HG03575 (cell line): Measurements from ENCODE around the gene DCAF5.
"Not testable (repeated sequence)": the region's sequence is repeated elsewhere in the genome, so short reads cannot be mapped to it uniquely, and the experiment has no call there.

ENCODE experiments used
- ATAC-seq: cut with Tn5 transposase; IDR thresholded peaks from one replicate; pipeline ENCODE4 v1.9.1; 2021; ENCODE audit not compliant: unreplicated experiment, insufficient number of reproducible peaks, low FRiP score; ENCODE audit errors: extremely low read depth

The DCAF5 gene, protein sequence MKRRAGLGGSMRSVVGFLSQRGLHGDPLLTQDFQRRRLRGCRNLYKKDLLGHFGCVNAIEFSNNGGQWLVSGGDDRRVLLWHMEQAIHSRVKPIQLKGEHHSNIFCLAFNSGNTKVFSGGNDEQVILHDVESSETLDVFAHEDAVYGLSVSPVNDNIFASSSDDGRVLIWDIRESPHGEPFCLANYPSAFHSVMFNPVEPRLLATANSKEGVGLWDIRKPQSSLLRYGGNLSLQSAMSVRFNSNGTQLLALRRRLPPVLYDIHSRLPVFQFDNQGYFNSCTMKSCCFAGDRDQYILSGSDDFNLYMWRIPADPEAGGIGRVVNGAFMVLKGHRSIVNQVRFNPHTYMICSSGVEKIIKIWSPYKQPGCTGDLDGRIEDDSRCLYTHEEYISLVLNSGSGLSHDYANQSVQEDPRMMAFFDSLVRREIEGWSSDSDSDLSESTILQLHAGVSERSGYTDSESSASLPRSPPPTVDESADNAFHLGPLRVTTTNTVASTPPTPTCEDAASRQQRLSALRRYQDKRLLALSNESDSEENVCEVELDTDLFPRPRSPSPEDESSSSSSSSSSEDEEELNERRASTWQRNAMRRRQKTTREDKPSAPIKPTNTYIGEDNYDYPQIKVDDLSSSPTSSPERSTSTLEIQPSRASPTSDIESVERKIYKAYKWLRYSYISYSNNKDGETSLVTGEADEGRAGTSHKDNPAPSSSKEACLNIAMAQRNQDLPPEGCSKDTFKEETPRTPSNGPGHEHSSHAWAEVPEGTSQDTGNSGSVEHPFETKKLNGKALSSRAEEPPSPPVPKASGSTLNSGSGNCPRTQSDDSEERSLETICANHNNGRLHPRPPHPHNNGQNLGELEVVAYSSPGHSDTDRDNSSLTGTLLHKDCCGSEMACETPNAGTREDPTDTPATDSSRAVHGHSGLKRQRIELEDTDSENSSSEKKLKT

DNA sequence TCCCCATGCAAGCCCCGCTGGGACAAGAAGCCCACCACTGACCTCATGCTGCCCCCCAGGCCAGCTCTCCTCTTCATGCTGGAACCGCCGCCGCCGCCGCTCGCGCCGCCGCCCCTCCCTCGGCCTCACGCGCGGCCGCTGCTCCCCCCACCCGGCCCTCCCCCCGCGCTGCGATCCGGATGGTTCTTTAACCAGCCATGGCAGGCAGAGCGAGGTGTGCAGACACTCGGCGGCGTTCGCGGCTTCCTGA is at the start of gene DCAF5:
DCAF5 (minus strand) TSS at position 218 of the 250 bp plus-strand sequence; CDS start at position 77, 141 bp downstream.
- ATAC-seq = no peak

DNA sequence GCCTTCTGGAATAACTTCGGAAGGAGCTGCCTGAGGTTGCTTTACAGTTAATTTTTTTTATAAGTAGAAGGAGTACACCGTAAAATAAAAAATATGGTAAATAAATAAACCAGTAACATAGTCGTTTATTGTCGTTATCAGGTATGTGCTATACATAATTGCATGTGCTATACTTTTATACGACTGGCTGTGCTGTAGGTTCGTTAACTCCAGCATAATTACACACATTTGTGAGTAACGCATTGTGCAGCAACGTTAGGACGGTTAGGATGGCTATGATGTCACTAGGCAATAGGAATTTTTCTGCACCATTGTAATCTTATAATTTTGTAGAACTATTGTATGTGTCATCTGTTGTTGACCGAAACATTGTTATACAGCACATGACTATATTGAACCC is 46.9 kb upstream of the DCAF5 start:
- no peak for ATAC-seq

DNA sequence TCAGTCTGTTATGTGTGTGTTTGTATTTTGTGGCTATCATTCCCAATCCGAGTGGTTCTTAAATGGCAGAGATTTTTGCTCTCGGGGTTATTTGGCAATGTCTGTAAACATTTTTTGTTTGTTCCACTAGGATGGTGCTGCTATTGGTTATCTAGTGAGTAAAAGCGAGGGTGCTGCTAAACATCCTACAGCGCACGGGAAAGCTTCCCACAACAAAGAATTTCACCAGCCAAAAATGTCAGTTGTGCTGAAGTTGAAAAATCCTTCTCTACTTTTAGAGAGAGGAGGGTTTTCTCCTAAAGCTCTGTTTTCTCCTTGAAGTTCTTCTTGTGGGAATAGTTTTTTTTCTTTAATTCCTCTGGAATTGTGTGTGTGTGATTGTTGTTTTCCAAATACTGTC is 40.8 kb upstream of the DCAF5 start:
- ATAC-seq = no peak

DNA sequence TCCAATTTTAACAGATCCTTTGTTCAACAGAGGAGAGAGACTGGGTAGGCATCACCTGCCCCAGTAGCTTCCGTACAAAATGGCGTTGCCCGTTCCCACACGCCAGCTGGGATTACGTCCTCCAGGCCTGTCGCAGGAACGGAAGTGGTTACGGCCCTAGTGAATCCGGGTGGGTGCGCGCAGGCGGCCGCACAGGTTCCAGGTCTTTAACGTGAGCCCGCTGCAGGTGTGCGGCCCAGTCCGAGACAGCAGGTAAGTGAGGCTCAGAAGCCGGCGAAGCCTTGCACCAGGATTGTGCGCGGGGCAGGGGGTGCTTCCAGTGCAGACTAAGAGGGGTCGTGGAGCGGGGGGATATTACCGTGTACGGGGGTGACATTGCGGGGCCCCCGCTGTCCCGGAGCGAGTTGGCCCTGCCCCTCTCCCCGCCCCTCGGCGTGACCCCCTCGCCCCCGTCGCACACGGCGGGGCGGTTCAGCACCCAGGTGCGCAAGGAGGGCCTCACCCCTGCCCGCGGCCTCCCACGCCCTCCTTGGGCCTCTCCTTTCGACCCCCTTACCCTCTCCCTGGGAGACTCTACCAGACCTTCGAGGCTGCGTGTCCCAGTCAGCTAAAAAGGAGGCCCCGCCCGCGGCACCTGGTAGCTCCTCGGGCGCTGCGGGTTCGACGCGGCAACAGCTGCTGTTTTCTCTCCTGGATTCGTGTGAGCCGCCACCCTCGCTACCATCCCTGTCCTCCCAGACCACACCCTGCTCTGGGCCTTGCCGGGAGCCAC is 38.6 kb upstream of the DCAF5 start, which contains the start of gene EXD2:
EXD2 (plus strand) TSS at position 159 of the 772 bp plus-strand sequence. CDS start 17,973 bp downstream, outside the sequence.
- peak; percentile 81 for ATAC-seq

DNA sequence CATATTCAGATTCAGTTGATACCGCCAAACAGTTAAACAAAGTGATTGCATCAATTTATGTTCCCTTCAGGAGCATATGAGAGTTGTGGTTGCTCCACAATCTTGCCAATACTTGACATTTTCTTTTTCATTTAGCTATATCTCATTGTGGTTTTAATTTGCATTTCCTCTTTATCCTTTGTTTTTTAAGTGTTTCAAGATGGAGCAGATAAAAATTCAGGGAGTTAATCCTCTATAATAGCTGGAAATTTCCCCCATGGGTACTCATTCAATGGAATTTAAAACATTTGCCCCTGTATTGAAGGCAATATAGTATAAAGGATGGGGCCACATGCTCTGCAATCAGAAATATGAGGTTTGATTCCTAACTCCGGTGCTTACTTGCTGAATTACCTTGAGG is 37.3 kb upstream of the DCAF5 start:
- no peak for ATAC-seq

DNA sequence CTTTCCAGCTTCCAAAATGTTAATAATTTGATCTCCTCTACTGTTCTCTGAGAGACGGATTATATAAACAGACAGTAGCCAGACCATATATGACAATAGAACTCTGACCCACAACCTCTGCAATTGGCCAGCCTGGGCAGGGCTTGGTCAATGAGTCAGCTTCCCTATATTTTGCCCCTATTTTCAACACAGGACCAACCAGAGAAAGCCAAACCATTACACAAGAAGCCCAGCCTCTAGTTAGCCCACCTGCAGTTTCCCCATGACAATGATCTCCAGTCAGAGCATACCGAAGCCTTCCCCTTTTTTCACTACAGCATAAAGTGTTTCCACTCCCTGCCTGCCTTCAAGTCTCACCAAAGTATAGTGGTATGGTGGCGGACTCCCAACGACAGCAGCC is 30.8 kb upstream of the DCAF5 start:
- no peak for ATAC-seq

DNA sequence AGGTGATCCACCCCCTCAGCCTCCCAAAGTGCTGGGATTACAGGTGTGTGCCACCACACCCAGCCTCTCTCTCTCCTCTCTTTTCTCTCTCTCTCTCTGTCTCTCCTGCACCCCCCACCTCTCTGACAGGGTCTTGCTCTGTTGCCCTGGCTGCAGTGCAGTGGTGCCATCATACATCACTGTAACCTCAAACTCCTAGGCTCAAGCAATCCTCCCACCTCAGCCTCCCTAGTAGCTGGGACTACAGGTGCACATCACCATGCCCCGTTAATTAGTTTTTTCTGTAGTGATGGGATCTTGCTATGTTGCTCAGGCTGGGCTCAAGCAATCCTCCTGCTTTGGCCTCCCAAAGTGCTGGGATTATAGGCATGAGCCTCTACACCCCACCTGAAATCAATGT is 29.7 kb upstream of the DCAF5 start:
- ATAC-seq = not testable (repeated sequence)

DNA sequence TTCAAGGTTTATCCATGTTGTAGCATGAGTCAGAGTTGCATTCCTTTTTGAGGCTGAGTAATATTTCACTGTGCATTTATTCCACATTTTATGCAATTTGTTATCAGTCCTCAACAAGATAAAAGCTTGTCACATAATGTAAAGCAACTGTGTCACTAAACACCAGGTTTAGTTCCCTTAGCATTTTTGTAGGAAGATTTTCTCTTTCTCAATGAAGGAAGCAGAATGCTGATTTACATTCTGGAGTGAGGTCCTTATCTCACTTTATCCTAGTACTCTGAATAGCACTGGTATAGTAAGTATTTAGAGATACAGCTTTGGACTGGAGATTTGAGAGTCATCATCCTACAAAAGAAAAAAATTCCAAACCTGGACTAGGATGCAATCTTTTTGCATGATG is 28.6 kb upstream of the DCAF5 start:
- ATAC-seq = no peak

DNA sequence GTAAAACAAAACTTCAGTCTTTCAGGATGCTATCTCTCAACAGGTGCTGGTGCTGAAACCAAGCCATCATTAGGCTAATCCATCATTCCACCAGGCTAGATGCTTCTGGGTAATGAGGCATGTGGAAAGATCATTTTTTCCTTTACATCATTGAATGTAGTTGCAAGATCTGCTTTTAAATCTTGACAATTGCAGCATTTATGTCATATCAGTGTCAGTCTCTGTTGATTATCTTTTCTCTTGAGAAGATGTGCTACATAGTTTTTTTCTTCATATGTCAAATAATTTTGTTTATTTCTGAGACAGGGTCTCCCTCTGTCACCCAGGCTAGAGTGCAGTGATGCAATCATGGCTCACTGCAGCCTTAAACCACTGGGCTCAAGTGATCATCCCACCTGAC is 22.2 kb upstream of the DCAF5 start:
- ATAC-seq = no peak

DNA sequence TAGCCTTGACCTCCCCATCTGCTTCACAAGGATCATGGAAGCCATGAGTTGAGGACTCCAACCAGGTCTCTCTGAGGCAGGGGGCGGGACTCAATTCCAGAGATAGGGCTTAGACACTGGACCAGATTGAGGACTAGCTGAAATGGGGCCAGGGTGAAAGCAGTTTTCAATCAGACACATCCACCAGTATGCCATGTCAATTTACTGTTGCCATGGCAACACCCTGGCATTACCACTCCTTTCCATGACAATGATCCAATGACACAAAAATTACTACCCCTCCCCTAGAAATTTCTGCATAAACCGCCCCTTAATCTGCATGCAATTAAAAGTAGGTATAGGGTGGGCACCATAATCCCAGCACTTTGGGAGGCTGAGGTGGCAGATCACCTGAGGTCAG is 18.6 kb upstream of the DCAF5 start:
- no peak for ATAC-seq

DNA sequence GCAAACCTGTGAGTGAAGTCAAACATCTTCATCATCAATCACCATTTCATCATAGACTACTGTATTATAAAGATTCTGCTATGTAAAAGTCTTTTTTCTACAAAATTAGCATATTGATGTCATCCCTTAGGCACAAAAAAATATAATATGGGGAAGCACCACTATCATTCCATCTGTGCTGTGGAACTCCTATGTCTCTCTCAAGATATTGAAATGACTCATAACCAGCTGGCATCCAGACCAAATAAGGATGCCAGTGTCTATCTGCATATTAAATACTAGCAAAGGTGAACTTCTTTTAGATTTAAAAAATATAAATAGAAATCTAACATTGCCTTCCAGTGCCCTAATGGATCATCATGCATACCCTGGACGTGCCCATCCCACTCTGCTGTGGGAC is 17.9 kb upstream of the DCAF5 start:
- no peak for ATAC-seq

DNA sequence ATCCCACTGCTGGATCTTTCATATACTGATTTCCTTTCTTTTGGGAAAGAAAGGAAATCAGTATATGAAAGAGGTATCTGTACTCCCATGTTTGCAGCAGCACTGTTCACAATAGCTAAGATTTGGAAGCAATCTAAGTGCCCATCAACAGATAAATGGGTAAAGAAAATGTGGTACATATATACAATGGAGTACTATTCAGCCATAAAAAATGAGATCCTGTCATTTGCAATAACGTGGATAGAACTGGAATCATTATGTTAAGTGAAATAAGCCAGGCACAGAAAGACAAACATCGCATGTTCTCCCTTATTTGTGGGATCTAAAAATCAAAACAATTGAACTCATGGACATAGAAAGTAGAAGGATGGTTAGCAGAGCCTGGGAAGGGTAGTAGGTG is 12.9 kb upstream of the DCAF5 start:
- ATAC-seq = not testable (repeated sequence)

DNA sequence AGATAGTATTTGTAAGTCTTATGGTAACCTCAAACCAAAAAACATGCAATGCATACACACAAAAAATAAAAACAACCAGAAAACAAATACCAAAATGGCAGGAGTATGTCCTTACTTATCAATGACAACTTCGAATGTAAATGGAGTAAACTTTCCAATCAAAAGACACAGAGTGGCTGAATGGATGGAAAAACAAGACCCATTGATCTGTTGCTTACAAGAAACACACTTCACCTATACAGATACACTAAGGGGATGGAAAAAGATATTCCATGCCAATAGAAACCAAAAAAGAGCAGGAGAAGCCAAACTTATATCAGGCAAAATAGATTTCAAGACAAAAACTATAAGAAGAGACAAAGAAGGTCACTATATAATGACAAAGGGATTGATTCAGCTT is 8.7 kb upstream of the DCAF5 start:
- ATAC-seq = no peak

DNA sequence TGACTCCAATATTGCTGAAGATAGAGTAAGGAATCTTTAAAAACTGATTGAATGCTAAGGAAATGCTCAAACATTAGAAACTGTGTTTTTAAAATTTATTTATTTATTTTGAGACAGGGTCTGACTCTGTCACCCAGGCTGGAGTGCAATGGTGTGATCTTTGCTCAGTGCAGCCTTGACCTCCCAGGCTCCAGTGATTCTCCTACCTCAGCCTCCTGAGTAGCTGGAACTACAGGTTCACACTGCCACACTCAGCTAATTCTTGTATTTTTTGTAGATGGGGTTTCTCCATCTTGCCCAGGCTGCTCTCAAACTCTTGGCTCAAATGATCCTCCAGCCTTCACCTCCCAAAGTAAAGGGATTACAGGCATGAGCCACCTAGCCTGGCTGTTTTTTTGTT is 3.3 kb upstream of the DCAF5 start:
- no peak for ATAC-seq

DNA sequence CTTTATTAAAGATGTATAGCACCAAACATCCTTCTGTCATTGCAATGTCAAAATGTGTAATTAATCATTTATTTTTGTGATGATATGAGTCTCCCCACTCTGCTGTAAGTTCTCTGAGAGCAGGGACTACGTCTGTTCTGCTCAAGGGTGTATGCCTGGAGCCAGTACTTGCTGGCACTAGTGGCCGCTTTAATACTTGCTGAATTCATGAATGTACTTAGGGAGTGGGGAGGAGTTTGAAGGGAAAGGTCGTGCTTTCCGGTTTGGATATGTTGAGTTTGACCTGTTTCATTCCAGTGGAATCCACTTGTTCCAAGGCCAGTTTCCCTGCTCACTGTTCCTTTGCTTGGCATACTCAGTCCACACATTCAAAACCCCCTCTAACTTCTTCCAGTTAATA is 1.9 kb upstream of the DCAF5 start:
- ATAC-seq = no peak

DNA sequence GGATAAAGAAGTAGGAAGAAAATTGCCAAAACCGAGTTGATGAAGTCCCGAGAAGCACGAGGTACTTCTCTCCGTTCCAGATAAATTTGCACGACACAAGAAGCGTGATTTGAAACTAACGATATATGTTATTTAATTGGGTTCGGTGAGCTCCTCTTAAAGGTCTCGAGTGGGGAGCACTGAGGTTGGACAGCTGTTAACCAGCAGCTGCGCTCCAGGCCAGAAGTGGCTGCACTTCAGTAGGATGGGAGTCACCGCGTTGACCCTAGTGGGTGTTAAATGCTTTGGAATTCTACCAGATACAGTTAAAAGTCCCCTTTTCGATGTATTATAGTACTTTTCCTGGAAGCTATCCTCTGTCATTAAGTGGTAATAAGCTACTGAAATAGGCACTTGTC is 953 bp upstream of the DCAF5 start:
- no peak for ATAC-seq

DNA sequence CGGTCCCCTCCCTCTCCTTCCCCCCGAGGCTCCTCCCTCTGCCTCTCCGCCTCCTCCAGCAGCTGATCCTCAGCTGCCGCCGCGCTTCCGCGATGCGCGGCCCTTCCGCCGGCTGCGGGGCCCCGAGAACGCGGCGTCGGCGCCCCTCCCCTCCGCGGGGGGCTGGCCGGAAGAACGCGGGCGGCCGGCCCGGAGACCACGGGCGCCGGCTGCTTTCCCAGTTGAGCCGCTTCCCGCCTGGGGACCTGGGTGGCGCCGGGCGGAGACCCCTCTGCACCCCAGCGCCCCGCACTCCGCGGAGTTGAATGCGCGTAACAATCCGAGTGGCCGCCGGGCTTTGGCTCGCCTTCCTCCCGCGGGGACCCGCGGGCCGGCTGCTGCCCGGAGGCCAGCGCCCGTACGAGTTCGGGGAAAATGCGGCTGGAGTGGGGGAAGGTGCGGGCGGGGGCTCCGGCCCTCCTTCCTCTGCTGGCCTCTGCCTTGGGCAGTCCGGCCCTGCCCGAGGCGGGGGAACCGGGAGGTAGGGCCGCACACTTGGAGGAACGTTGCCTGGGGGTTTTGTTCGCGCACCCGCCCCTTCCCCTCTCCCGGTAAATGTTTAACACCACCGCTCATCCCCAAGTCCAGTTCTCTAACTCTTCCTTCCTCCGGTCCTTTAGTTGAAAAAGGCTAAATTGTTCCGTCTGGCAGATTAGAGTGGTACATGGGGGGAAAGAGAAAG is 393 bp upstream of the DCAF5 start:
- ATAC-seq = no peak

DNA sequence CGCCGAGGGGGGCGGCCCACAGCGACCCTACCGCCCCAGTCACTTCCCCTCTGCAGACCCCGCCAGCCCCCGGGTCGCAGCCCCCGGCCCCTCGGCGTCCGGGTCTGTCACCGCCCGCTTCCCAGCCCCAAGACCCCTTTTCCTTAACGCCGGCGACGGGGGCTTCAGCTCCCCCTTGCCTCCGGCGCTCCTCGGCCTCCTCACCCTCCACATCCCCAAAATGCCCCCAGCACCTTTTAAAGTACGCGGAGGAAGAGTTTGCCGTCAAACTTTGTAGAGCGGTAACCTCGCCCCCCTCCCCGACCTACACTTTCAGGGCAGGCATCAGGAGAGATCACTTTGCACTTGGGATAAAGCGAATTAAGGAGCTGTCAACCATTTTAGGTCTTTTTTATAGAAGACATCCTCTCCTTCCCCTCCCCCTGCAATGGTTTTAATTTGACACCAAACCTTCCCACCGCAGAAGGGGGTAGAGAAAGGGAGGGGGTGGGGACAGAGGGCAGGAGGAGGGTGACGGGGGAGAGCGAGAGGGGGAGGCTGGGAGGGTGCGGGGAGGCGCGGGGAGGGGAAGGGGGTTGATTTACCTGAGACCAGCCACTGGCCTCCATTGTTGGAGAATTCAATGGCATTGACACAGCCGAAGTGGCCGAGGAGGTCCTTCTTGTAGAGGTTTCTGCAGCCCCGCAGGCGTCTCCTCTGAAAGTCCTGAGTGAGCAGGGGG is 578 bp downstream of the DCAF5 start:
- ATAC-seq = no peak
